K562 (cell line): ENCODE measurements around the gene TYMP. TPM values are rescaled to one million over a fixed set of nuclear protein-coding genes. Genes with fewer than 3 reads are reported as not detected.
A peak's percentile ranks its signal among the peaks of the same experiment; 100 is the strongest.

Experiments used
- ATAC-seq: fragments of 200-7000 bp; cut with Tn5 transposase; 3 replicates; pipeline ENCODE4 v1.9.1; 2020; ENCODE audit warnings: moderate library complexity
- BruUV-seq: library from RNA; stranded (reverse); fragments of 400-500 nt; replicated peaks from 2 replicates; lab custom pipeline; 2021; lab: Mats Ljungman, UMichigan
- CTCF ChIA-PET: fragments of 300-600 bp; formaldehyde crosslinking; extraction: SDS; loops from one replicate; lab custom pipeline; 2021; ENCODE audit warnings: low intra/inter-chr PET ratio; lab: Yijun Ruan, JAX
- POLR2A ChIA-PET: fragments of 300-600, 350-650 bp; sonication (Branson Sonifier 250); formaldehyde crosslinking; extraction: SDS; loops from one replicate; lab custom pipeline; 2021; ENCODE audit warnings: antibody characterized with exemption, inconsistent platforms; lab: Yijun Ruan, JAX
- DNase-seq, 4 experiments: peaks; one replicate each; pipeline versions ENCODE4 v3.0.0 to v3.0.0-alpha.2; 2011 to 2018; ENCODE audit warnings: low spot score in 3 of 4, mixed read lengths in 3 of 4; ENCODE audit errors: extremely low read depth in 1 of 4
- FAIRE-seq: peaks from 2 replicates; lab custom pipeline; 2011; peaks lifted over from hg19 to GRCh38; lab: Jason Lieb, UNC
- H2AFZ ChIP-seq: 2 replicates; pipeline ENCODE4 v1.6.0; 2011; ENCODE audit warnings: low read depth, low read length, control low read depth, inconsistent platforms
- H3K27ac ChIP-seq: fragments of 200-600 bp; 3 replicates; pipeline ENCODE4 v1.8.0; 2011; ENCODE audit warnings: low read depth, mild to moderate bottlenecking, control low read depth, inconsistent platforms, low read length, moderate library complexity, mixed read lengths; ENCODE audit errors: extremely low read depth
- H3K27me3 ChIP-seq, 2 experiments: fragments of 300-600 bp in 1 of 2; 2 replicates in 1 of 2; 3 replicates in 1 of 2; pipeline versions ENCODE4 v1.6.0 to v1.8.0; 2011; ENCODE audit warnings: inconsistent platforms in 2 of 2, low read length in 2 of 2, mild to moderate bottlenecking in 1 of 2, mixed read lengths in 1 of 2, moderate library complexity in 1 of 2; ENCODE audit not compliant: control insufficient read depth in 2 of 2, insufficient read depth in 2 of 2
- H3K36me3 ChIP-seq: fragments of 300-600 bp; 3 replicates; pipeline ENCODE4 v1.8.0; 2011; ENCODE audit warnings: mild to moderate bottlenecking, low read length, inconsistent platforms; ENCODE audit not compliant: control insufficient read depth, insufficient read depth
- H3K4me1 ChIP-seq, 2 experiments: fragments of 200-600 bp in 1 of 2; replicated peaks in 1 of 2; 2 replicates in 1 of 2; 3 replicates in 1 of 2; pipeline versions ENCODE4 v1.5.1 to v1.8.0; 2011; ENCODE audit warnings: inconsistent platforms in 2 of 2, low read length in 2 of 2, mild to moderate bottlenecking in 1 of 2, mixed read lengths in 1 of 2, moderate library complexity in 1 of 2; ENCODE audit not compliant: control insufficient read depth in 2 of 2, insufficient read depth in 2 of 2
- H3K4me2 ChIP-seq: 2 replicates; pipeline ENCODE4 v1.6.1; 2011; ENCODE audit warnings: low read length, control low read depth, inconsistent platforms, mixed read lengths; ENCODE audit not compliant: insufficient read depth
- H3K4me3 ChIP-seq: fragments of 200-600 bp; sonication (generic), shearing (Covaris generic); 2 replicates; pipeline ENCODE4 v1.5.1; 2016; ENCODE audit warnings: control low read depth, inconsistent platforms
- H3K79me2 ChIP-seq: fragments of 200-600 bp; 3 replicates; pipeline ENCODE4 v1.8.0; 2011; ENCODE audit warnings: low read length, inconsistent platforms; ENCODE audit not compliant: control insufficient read depth, insufficient read depth
- H3K9ac ChIP-seq, 2 experiments: 2 replicates each; pipeline versions ENCODE4 v1.6.0 to v1.6.1; 2011; ENCODE audit warnings: low read depth in 2 of 2, low read length in 2 of 2, control low read depth in 1 of 2, inconsistent platforms in 1 of 2, mild to moderate bottlenecking in 1 of 2, mixed read lengths in 1 of 2; ENCODE audit not compliant: insufficient read depth in 1 of 2
- H3K9me1 ChIP-seq: one replicate; pipeline ENCODE4 v1.6.0; 2011; ENCODE audit warnings: inconsistent platforms, mild to moderate bottlenecking, low read length, moderate library complexity; ENCODE audit not compliant: control insufficient read depth, insufficient read depth
- H3K9me3 ChIP-seq: replicated peaks from 2 replicates; pipeline ENCODE4 v1.5.1; 2011; ENCODE audit warnings: low read depth, low read length, inconsistent platforms; ENCODE audit not compliant: control insufficient read depth, insufficient read depth
- H4K20me1 ChIP-seq: replicated peaks from 2 replicates; pipeline ENCODE4 v1.6.1; 2011; ENCODE audit warnings: low read length, inconsistent platforms, mixed read lengths; ENCODE audit not compliant: control insufficient read depth, insufficient read depth
- AFF1 ChIP-seq, 2 experiments: fragments of 450-650 bp; IDR thresholded peaks; 2 replicates each; pipeline ENCODE4 v1.6.1; 2018; ENCODE audit warnings: mild to moderate bottlenecking in 2 of 2, low read depth in 1 of 2; ENCODE audit not compliant: partially characterized antibody in 2 of 2
- BRD9 ChIP-seq: fragments of 450-650 bp; IDR thresholded peaks from 2 replicates; pipeline ENCODE4 v1.6.1; 2018; ENCODE audit warnings: low read depth; ENCODE audit not compliant: partially characterized antibody
- E2F1 ChIP-seq: sonication (generic); formaldehyde crosslinking; IDR thresholded peaks from 2 replicates; pipeline ENCODE4 v1.8.1; 2023; ENCODE audit warnings: mild to moderate bottlenecking, missing genetic modification reagents, moderate library complexity
- EHMT2 ChIP-seq: fragments of 450-650 bp; IDR thresholded peaks from 2 replicates; pipeline ENCODE4 v1.6.1; 2018; ENCODE audit warnings: antibody characterized with exemption
- RFX7 ChIP-seq: fragments of 250-450 bp; sonication (Bioruptor Pico); IDR thresholded peaks from 2 replicates; pipeline ENCODE4 v1.5.1; 2021; ENCODE audit warnings: mild to moderate bottlenecking
- ZEB2 ChIP-seq: fragments of 450-650 bp; IDR thresholded peaks from 2 replicates; pipeline ENCODE4 v1.6.1; 2016
- WGBS: fragments of 100-300 bp; shearing (Covaris generic); methylation state at CpG from one replicate; pipeline ENCODE4 v1.1.6; 2016; ENCODE audit warnings: low coverage, mixed read lengths; ENCODE audit not compliant: insufficient coverage; ENCODE audit errors: missing lambda C conversion rate; 5-methylcytosine and 5-hydroxymethylcytosine counted together
- in situ Hi-C: fragments of 300-500 bp; cut with MboI; formaldehyde crosslinking; loops from 4 replicates; pipeline ENCODE4 v1.15.0; 2018; ENCODE audit warnings: inconsistent platforms, mixed read lengths
- intact Hi-C: fragments of 100-400 bp; cut with micrococcal nuclease; formaldehyde crosslinking; loops from 2 replicates; pipeline ENCODE4 v1.14.2; 2022
- polyA plus RNA-seq, 8 experiments: library from polyadenylated mRNA; depleted of rRNA in 4 of 8; stranded (reverse) in 5 of 8; unstranded in 3 of 8; fragments of >200 nt; fragmentation: Nextera tagmentation in 2 of 8; fragmentation: Illumina TruSeq in 1 of 8; extraction: Ambion mirVana in 2 of 8; extraction: Trizol in 1 of 8; gene quantifications; 2 replicates each; pipeline versions ENCODE4 v1.2.1 to v1.2.3, GENCODE V29; 2011 to 2014; ENCODE audit warnings: inconsistent platforms in 1 of 8, missing spikeins in 1 of 8
- total RNA-seq, 7 experiments: library from RNA; depleted of rRNA in 6 of 7; stranded (reverse); fragments of >200 nt in 6 of 7; fragmentation: Illumina TruSeq in 2 of 7; extraction: Trizol in 2 of 7; gene quantifications; 2 replicates each; pipeline versions ENCODE4 v1.2.1 to v1.2.3, GENCODE V29; 2011 to 2021; ENCODE audit warnings: low replicate concordance in 1 of 7

Gene TYMP
- total and polyA plus RNA-seq, 9 of the 15 experiments (the other 6 are each of a cell fraction or from before 2014, with no cell fraction given), result 0.03 to 4.0 (median 2.4) TPM; not detected in 4

GRCh38 chr22:50561401-50562358 is 31.9 kb upstream of the TYMP start:
- Histone ChIP-seq H3K4me3 (no peak overlapping the region), H4K20me1 (no peaks in the 10 kb centered on the region), H3K4me1 (peaks cover 0 to 13% of the 10 kb centered on the region in 2 experiments; a peak in 2 of 5 replicates), H3K9me1 (no peaks in the 10 kb centered on the region), H3K27ac (no peak overlapping the region), H3K9ac (no peak overlapping the region), H2AFZ (no peak overlapping the region), H3K4me2 (no peak overlapping the region), H3K9me3 (no peaks in the 10 kb centered on the region), H3K36me3 (no peaks in the 10 kb centered on the region), H3K79me2 (no peaks in the 10 kb centered on the region), H3K27me3 (no peaks in the 10 kb centered on the region)
- POLR2A ChIA-PET, result no interaction called here
- 64% methylated on average over 7 of the region's 34 CpGs for WGBS
- no TSS peak for BruUV-seq
- ATAC-seq, result no peak
- CTCF ChIA-PET, result no interaction called here
- no peak for FAIRE-seq
- 0 out of 2 replicates have a peak, but pooled peaks have one; percentile 20 for TF ChIP-seq ZEB2
- no peak for TF ChIP-seq EHMT2
- in situ Hi-C loops (no loop called here), intact Hi-C loops (loop anchor here (5.0 kb wide), 1 partner anchor 34 kb away; the partner anchor contains the start of gene SCO2)
- no peak for DNase-seq

- no peak overlapping the region for H3K9ac ChIP-seq
- DNase-seq, result no peak
- peaks cover 0 to 13% of the 10 kb centered on the region in 2 experiments; a peak in 2 of 5 replicates for H3K4me1 ChIP-seq
- no peaks in the 10 kb centered on the region for H3K9me1 ChIP-seq
- in situ Hi-C loops, result no loop called here
- ChIA-PET CTCF (no interaction called here), POLR2A (interaction anchor here (0.6 to 1.1 kb wide), 2 partner anchors 19 to 45 kb away, joined by 3 read pairs; no protein-coding TSS in a partner anchor)
- H3K4me3 ChIP-seq, result no peak overlapping the region
- intact Hi-C loops, result loop anchor here (5.0 kb wide), 1 partner anchor 33 kb away; the partner anchor contains the start of gene SCO2
- no peak for FAIRE-seq
- H4K20me1 ChIP-seq, result no peaks in the 10 kb centered on the region
- H3K9me3 ChIP-seq, result no peaks in the 10 kb centered on the region
- 45% methylated on average over 3 of the region's 3 CpGs for WGBS
- no peaks in the 10 kb centered on the region for H3K27me3 ChIP-seq
- H3K4me2 ChIP-seq, result no peak overlapping the region
- H2AFZ ChIP-seq, result no peak overlapping the region
- no peak overlapping the region for H3K27ac ChIP-seq
- H3K79me2 ChIP-seq, result no peaks in the 10 kb centered on the region
- BruUV-seq, result no TSS peak
- no peaks in the 10 kb centered on the region for H3K36me3 ChIP-seq
- no peak for ATAC-seq
- TF ChIP-seq AFF1 (IDR thresholded peaks at IDR 0.05; ENCODE audit: low read depth in 1 of 2, partially characterized antibody in 2 of 2), result no peak
- TF ChIP-seq BRD9, result no peak
- TF ChIP-seq E2F1 (CRISPR knock-in tag), result no peak
- TF ChIP-seq RFX7 (CRISPR knock-in tag), result no peak
These were observed 30.2 kb upstream of the TYMP start for GRCh38 chr22:50560034-50560433.
